Peyer's patch (tissue), 4 donors: ENCODE data around the gene AP2A2. TPM values are rescaled to one million over a fixed set of nuclear protein-coding genes. Genes with fewer than 3 reads are reported as not detected.

ENCODE experiments used
- DNase-seq, 3 donors: peaks; one replicate each; pipeline ENCODE4 v3.0.0-alpha.2; 2017 to 2019
- H3K27ac ChIP-seq, 4 donors: fragments of 200-600 bp; sonication (generic); one replicate each; pipeline ENCODE4 v1.5.1; 2016 to 2019
- H3K27me3 ChIP-seq, 2 donors: fragments of 200-600 bp; sonication (generic); one replicate each; pipeline ENCODE4 v1.5.1; 2019
- H3K36me3 ChIP-seq, 3 donors: fragments of 200-600 bp; sonication (generic); one replicate each; pipeline ENCODE4 v1.5.1; 2016 to 2019
- H3K4me1 ChIP-seq, 4 donors: fragments of 200-600 bp; sonication (generic); one replicate each; pipeline ENCODE4 v1.5.1; 2016 to 2019
- H3K4me3 ChIP-seq, 4 donors: fragments of 200-600 bp; sonication (generic); 1 replicate in 3 of 4; 2 replicates in 1 of 4; pipeline ENCODE4 v1.5.1; 2016 to 2019; ENCODE audit warnings: mild to moderate bottlenecking in 1 of 4
- H3K9me3 ChIP-seq, 4 donors: fragments of 200-600 bp; sonication (generic); one replicate each; pipeline ENCODE4 v1.5.1; 2016 to 2019; ENCODE audit warnings: mild to moderate bottlenecking in 1 of 4
- CTCF ChIP-seq, 6 experiments: fragments of 450-650 bp in 4 of 6; fragments of 200-600 bp in 2 of 6; sonication (generic) in 1 of 6; IDR thresholded peaks; one replicate each; pipeline ENCODE4 v1.5.1; 2017 to 2019; ENCODE audit warnings: antibody characterized with exemption in 6 of 6, mild to moderate bottlenecking in 3 of 6, moderate library complexity in 1 of 6
- POLR2A ChIP-seq, 2 donors: fragments of 450-650 bp; IDR thresholded peaks; one replicate each; pipeline ENCODE4 v1.5.1; 2017; ENCODE audit warnings: antibody characterized with exemption in 2 of 2, mild to moderate bottlenecking in 2 of 2, moderate library complexity in 2 of 2
- total RNA-seq, 4 donors: library from RNA; depleted of rRNA; stranded (reverse); fragments of >200 nt; gene quantifications; one replicate each; pipeline ENCODE4 v1.1.0, GENCODE V29; 2016

AP2A2 gene
- total RNA-seq, 4 donors from 2014 or later = 103 to 383 (median 136) TPM

- no peak for DNase-seq
- Histone ChIP-seq H3K4me1 (peaks cover 0 to 53% (median 0%) of the 10 kb centered on the region in 4 donors), H3K4me3 (no peak overlapping the region), H3K36me3 (no peaks in the 10 kb centered on the region), H3K9me3 (no peaks in the 10 kb centered on the region), H3K27ac (peak overlapping the region in 3 of 4 donors; percentile 12 to 72 (median 32)), H3K27me3 (no peaks in the 10 kb centered on the region)
- no peak for TF ChIP-seq CTCF (IDR thresholded peaks at IDR 0.05)
- TF ChIP-seq POLR2A (IDR thresholded peaks at IDR 0.05) = no peak
These were observed 6.8 kb downstream of the AP2A2 start for GRCh38 chr11:932435-932834.

- no peaks in the 10 kb centered on the region for H3K36me3 ChIP-seq
- H3K9me3 ChIP-seq = no peaks in the 10 kb centered on the region
- no peaks in the 10 kb centered on the region for H3K27me3 ChIP-seq
- peak overlapping the region; percentile 17 to 72 (median 44) for H3K27ac ChIP-seq
- DNase-seq = no peak
- TF ChIP-seq POLR2A (IDR thresholded peaks at IDR 0.05) (no peak), CTCF (IDR thresholded peaks at IDR 0.05) (no peak)
- peak overlapping the region in 1 of 4 donors; percentile 8 for H3K4me3 ChIP-seq
- H3K4me1 ChIP-seq = peaks cover 0 to 45% (median 0%) of the 10 kb centered on the region in 4 donors
These were observed 7.6 kb downstream of the AP2A2 start for GRCh38 chr11:933142-933851.

GRCh38 chr11:933936-934335, 8.3 kb downstream of the AP2A2 start:
- Histone ChIP-seq H3K27me3 (no peaks in the 10 kb centered on the region), H3K4me1 (peaks cover 0 to 39% (median 0%) of the 10 kb centered on the region in 4 donors), H3K27ac (peak overlapping the region in 2 of 4 donors; percentile 57 to 72), H3K4me3 (peak overlapping the region in 1 of 4 donors; percentile 8), H3K36me3 (no peaks in the 10 kb centered on the region), H3K9me3 (no peaks in the 10 kb centered on the region)
- no peak for DNase-seq
- no peak for TF ChIP-seq CTCF (IDR thresholded peaks at IDR 0.05)
- TF ChIP-seq POLR2A (IDR thresholded peaks at IDR 0.05) = no peak

- no peak for TF ChIP-seq CTCF (IDR thresholded peaks at IDR 0.05)
- TF ChIP-seq POLR2A (IDR thresholded peaks at IDR 0.05) = no peak
- no peaks in the 10 kb centered on the region for H3K9me3 ChIP-seq
- no peak overlapping the region for H3K27ac ChIP-seq
- DNase-seq = no peak
- peaks cover 0 to 33% (median 0%) of the 10 kb centered on the region in 4 donors for H3K4me1 ChIP-seq
- H3K36me3 ChIP-seq = no peaks in the 10 kb centered on the region
- no peaks in the 10 kb centered on the region for H3K27me3 ChIP-seq
- H3K4me3 ChIP-seq = no peak overlapping the region
These were observed 8.9 kb downstream of the AP2A2 start for GRCh38 chr11:934527-934926.

GRCh38 chr11:936199-936598, 10.5 kb downstream of the AP2A2 start:
- Histone ChIP-seq H3K36me3 (no peaks in the 10 kb centered on the region), H3K27ac (peak overlapping the region in 1 of 4 donors; percentile 3), H3K4me3 (no peak overlapping the region), H3K9me3 (no peaks in the 10 kb centered on the region), H3K4me1 (peaks cover 0 to 30% (median 0%) of the 10 kb centered on the region in 4 donors), H3K27me3 (no peaks in the 10 kb centered on the region)
- DNase-seq = no peak
- TF ChIP-seq POLR2A (IDR thresholded peaks at IDR 0.05) = no peak
- no peak for TF ChIP-seq CTCF (IDR thresholded peaks at IDR 0.05)
